MCF 10A (cell line): Measurements from ENCODE around the gene VPREB3. TPM values are rescaled to one million over a fixed set of nuclear protein-coding genes. Genes with fewer than 3 reads are reported as not detected.

ENCODE experiments used
- BruUV-seq: library from RNA; stranded (reverse); fragments of 400-500 nt; replicated peaks from 2 replicates; lab custom pipeline; 2021; lab: Mats Ljungman, UMichigan
- CTCF ChIA-PET: fragments of 300-600 bp; sonication (Branson Sonifier 250); formaldehyde crosslinking; extraction: SDS; loops from one replicate; lab custom pipeline; 2021; ENCODE audit warnings: antibody characterized with exemption, inconsistent platforms; lab: Yijun Ruan, JAX
- POLR2A ChIA-PET: fragments of 300-600, 350-650 bp; sonication (Branson Sonifier 250); formaldehyde crosslinking; extraction: SDS; loops from one replicate; lab custom pipeline; 2020; ENCODE audit warnings: antibody characterized with exemption, inconsistent platforms; lab: Yijun Ruan, JAX
- DNase-seq: peaks from one replicate; pipeline ENCODE4 v3.0.0-alpha.2; 2018; ENCODE audit not compliant: unreplicated experiment
- H3K27ac Mint-ChIP-seq: one replicate; pipeline ENCODE4 v1.8.0; 2022; ENCODE audit warnings: mild to moderate bottlenecking, low read depth, mixed read lengths; ENCODE audit not compliant: unreplicated experiment
- H3K27me3 Mint-ChIP-seq: one replicate; pipeline ENCODE4 v1.8.0; 2022; ENCODE audit warnings: mixed read lengths; ENCODE audit not compliant: insufficient read depth, unreplicated experiment
- H3K36me3 Mint-ChIP-seq: one replicate; pipeline ENCODE4 v1.8.0; 2022; ENCODE audit warnings: mild to moderate bottlenecking, moderate library complexity, mixed read lengths; ENCODE audit not compliant: insufficient read depth, unreplicated experiment
- H3K4me1 Mint-ChIP-seq: one replicate; pipeline ENCODE4 v1.8.0; 2022; ENCODE audit warnings: mixed read lengths; ENCODE audit not compliant: insufficient read depth, unreplicated experiment
- H3K4me3 Mint-ChIP-seq: one replicate; pipeline ENCODE4 v1.8.0; 2022; ENCODE audit warnings: mild to moderate bottlenecking, moderate library complexity, mixed read lengths; ENCODE audit not compliant: unreplicated experiment
- H3K9me3 Mint-ChIP-seq: one replicate; pipeline ENCODE4 v1.8.0; 2022; ENCODE audit warnings: mixed read lengths; ENCODE audit not compliant: unreplicated experiment
- intact Hi-C: fragments of 100-400 bp; cut with micrococcal nuclease; formaldehyde crosslinking; loops from 2 replicates; pipeline ENCODE4 v1.14.1; 2022
- total RNA-seq: library from RNA; stranded (reverse); gene quantifications from 2 replicates; pipeline ENCODE4 v1.2.3, GENCODE V29; 2022
- TF ChIP-seq, protein P1 (sequence below): fragments of 200-600 bp; IDR thresholded peaks from one replicate; pipeline ENCODE4 v1.8.0; 2022; ENCODE audit warnings: antibody characterized with exemption, mild to moderate bottlenecking; ENCODE audit not compliant: unreplicated experiment

The VPREB3 gene
- total RNA-seq, 1 experiment from 2014 or later, result not detected

DNA sequence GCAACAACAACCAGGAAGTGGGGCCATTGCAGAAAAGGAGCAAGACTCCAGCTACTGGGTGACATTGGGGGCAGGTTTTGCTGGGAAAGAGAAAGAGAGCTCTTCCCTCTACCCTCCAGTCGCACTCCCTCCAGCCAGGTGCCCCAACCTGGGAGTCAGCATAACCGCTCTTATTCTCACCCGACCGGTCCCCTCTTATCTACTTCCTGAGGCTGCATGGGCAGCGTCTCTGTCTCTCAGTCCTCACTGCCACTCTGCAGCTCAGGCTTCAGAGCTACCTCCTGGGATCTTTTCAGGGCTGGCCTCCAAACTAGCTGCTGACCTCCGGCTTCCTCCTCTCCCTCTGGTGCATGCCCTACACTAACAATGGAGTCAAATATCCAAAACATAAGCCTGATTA is 8.4 kb downstream of the VPREB3 start:
- no peaks in the 10 kb centered on the region for H3K27me3 Mint-ChIP-seq
- ChIA-PET POLR2A (no interaction called here), CTCF (interaction anchor here (0.7 to 1.0 kb wide), 3 partner anchors 11 to 22 kb away, joined by 3 to 6 read pairs (median 4); no protein-coding TSS in a partner anchor)
- intact Hi-C loops, result no loop called here
- H3K36me3 Mint-ChIP-seq, result peaks cover 5% of the 10 kb centered on the region
- no peak overlapping the region for H3K27ac Mint-ChIP-seq
- BruUV-seq, result no TSS peak
- H3K4me1 Mint-ChIP-seq, result peaks cover 13% of the 10 kb centered on the region
- no peak overlapping the region for H3K4me3 Mint-ChIP-seq
- peaks cover 7% of the 10 kb centered on the region for H3K9me3 Mint-ChIP-seq
- TF ChIP-seq, protein P1, sequence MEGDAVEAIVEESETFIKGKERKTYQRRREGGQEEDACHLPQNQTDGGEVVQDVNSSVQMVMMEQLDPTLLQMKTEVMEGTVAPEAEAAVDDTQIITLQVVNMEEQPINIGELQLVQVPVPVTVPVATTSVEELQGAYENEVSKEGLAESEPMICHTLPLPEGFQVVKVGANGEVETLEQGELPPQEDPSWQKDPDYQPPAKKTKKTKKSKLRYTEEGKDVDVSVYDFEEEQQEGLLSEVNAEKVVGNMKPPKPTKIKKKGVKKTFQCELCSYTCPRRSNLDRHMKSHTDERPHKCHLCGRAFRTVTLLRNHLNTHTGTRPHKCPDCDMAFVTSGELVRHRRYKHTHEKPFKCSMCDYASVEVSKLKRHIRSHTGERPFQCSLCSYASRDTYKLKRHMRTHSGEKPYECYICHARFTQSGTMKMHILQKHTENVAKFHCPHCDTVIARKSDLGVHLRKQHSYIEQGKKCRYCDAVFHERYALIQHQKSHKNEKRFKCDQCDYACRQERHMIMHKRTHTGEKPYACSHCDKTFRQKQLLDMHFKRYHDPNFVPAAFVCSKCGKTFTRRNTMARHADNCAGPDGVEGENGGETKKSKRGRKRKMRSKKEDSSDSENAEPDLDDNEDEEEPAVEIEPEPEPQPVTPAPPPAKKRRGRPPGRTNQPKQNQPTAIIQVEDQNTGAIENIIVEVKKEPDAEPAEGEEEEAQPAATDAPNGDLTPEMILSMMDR, result no peak
- DNase-seq, result no peak

GRCh38 chr22:23744485-23744884 is 9.7 kb downstream of the VPREB3 start:
- CTCF ChIA-PET, result interaction anchor here (0.8 kb wide), 2 partner anchors 203 to 493 kb away, joined by 4 read pairs; no protein-coding TSS in a partner anchor
- Mint-ChIP-seq H3K4me1 (peaks cover 1% of the 10 kb centered on the region), H3K36me3 (peaks cover 5% of the 10 kb centered on the region), H3K9me3 (peaks cover 2% of the 10 kb centered on the region), H3K27ac (no peak overlapping the region), H3K27me3 (no peaks in the 10 kb centered on the region), H3K4me3 (no peak overlapping the region)
- intact Hi-C loops, result no loop called here
- DNase-seq, result no peak
- no TSS peak for BruUV-seq
- TF ChIP-seq, protein P1, result no peak
- POLR2A ChIA-PET, result no interaction called here

GRCh38 chr22:23744001-23744400 is 10.2 kb downstream of the VPREB3 start:
- intact Hi-C loops, result no loop called here
- POLR2A ChIA-PET, result no interaction called here
- H3K36me3 Mint-ChIP-seq, result peaks cover 5% of the 10 kb centered on the region
- CTCF ChIA-PET, result interaction anchor here (0.8 kb wide), 2 partner anchors 203 to 494 kb away, joined by 4 read pairs; no protein-coding TSS in a partner anchor
- no peak overlapping the region for H3K4me3 Mint-ChIP-seq
- H3K9me3 Mint-ChIP-seq, result no peaks in the 10 kb centered on the region
- H3K27ac Mint-ChIP-seq, result no peak overlapping the region
- no peaks in the 10 kb centered on the region for H3K27me3 Mint-ChIP-seq
- BruUV-seq, result no TSS peak
- H3K4me1 Mint-ChIP-seq, result no peaks in the 10 kb centered on the region
- TF ChIP-seq, protein P1, result no peak
- DNase-seq, result no peak

DNA sequence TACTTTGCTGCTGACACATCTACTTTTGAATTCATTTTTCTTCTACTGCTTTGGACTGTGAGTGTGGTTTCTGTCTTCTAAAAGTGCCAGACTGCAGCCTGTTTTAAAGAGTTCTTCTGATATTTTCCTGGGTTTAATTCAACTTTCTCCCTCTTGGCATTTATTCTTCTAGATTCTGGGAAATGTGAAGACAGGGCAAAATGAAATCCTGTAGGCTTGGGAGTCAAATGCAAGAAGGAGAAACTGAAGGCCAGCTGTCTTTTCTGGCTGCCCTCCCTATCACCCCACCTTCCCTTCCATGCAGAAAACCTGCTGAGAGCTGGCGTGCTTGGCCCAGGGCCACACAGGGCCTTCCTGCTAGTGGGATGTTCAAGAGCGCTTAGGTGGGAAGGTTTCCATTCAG is 10.9 kb downstream of the VPREB3 start:
- BruUV-seq, result no TSS peak
- Mint-ChIP-seq H3K27me3 (no peaks in the 10 kb centered on the region), H3K4me3 (no peak overlapping the region), H3K27ac (peak overlapping the region; percentile 10), H3K4me1 (no peaks in the 10 kb centered on the region), H3K9me3 (no peaks in the 10 kb centered on the region), H3K36me3 (peaks cover 5% of the 10 kb centered on the region)
- no peak for DNase-seq
- POLR2A ChIA-PET, result no interaction called here
- intact Hi-C loops, result no loop called here
- TF ChIP-seq, protein P1, result no peak
- CTCF ChIA-PET, result interaction anchor here (0.6 kb wide), 1 partner anchor 103 kb away, joined by 3 read pairs; no protein-coding TSS in a partner anchor
